Adrenal gland (tissue), 5 donors: ENCODE data around the gene ACHE.

Experiments used
- CTCF ChIP-seq, 6 experiments: fragments of 450-650 bp in 4 of 6; fragments of 200-600 bp in 2 of 6; sonication (generic) in 1 of 6; IDR thresholded peaks; 1 replicate in 5 of 6; 2 replicates in 1 of 6; pipeline versions ENCODE4 v1.5.1 to v1.8.0; 2016 to 2021; ENCODE audit warnings: antibody characterized with exemption in 6 of 6, mild to moderate bottlenecking in 2 of 6, moderate library complexity in 1 of 6
- POLR2A ChIP-seq, 2 donors: fragments of 450-650 bp; IDR thresholded peaks; one replicate each; pipeline ENCODE4 v1.6.1; 2017; ENCODE audit warnings: antibody characterized with exemption in 2 of 2, mild to moderate bottlenecking in 2 of 2, moderate library complexity in 1 of 2
- donor health status: DM: no; HTN: no; CAD: no.

DNA sequence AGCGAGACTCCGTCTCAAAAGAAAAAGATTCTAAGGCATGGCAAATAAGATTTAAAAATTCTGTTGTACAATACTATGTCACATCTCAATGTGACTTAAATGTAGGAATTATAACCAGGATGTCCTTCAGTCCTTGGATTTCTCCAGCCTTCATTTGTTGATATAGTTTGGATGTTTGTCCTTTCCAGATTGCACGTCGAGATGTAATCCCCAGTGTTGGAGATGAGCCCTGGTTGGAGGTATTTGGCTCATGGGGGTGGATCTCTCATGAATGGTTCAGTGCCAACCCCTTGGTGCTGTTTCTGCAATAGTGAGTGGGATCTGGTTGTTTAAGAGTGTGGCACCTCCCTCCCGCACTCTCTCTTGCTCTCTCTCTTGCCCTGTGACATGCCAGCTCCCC, 12.8 kb upstream of the ACHE start:
- TF ChIP-seq CTCF (IDR thresholded peaks at IDR 0.05) (no peak), POLR2A (IDR thresholded peaks at IDR 0.05) (no peak)
